Measurements from ENCODE around the gene COL9A2.

The COL9A2 gene

GRCh38 chr1:40303790-40304189 lies 13.3 kb downstream of the COL9A2 start:
- DNase-seq (ENCODE audit: low read depth in 3 of 3, low spot score in 1 of 3) = no peak

GRCh38 chr1:40303051-40303771 lies 13.9 kb downstream of the COL9A2 start:
- no peak for DNase-seq (ENCODE audit: low read depth in 3 of 3, low spot score in 1 of 3)

GRCh38 chr1:40302475-40302874 lies 14.6 kb downstream of the COL9A2 start:
- DNase-seq (ENCODE audit: low read depth in 3 of 3, low spot score in 1 of 3) = no peak

GRCh38 chr1:40301541-40302299 lies 15.4 kb downstream of the COL9A2 start:
- no peak for DNase-seq (ENCODE audit: low read depth in 3 of 3, low spot score in 1 of 3)

GRCh38 chr1:40301066-40301465 lies 16.0 kb downstream of the COL9A2 start:
- DNase-seq (ENCODE audit: low read depth in 3 of 3, low spot score in 1 of 3) = no peak

GRCh38 chr1:40300651-40301050 lies 16.4 kb downstream of the COL9A2 start:
- no peak for DNase-seq (ENCODE audit: low read depth in 3 of 3, low spot score in 1 of 3)

GRCh38 chr1:40300249-40300567 lies 16.9 kb downstream of the COL9A2 start:
- no peak for DNase-seq (ENCODE audit: low read depth in 3 of 3, low spot score in 1 of 3)

GRCh38 chr1:40299366-40300248 lies 17.5 kb downstream of the COL9A2 start:
- no peak for DNase-seq (ENCODE audit: low read depth in 3 of 3, low spot score in 1 of 3)

GRCh38 chr1:40291293-40291692 lies 25.8 kb downstream of the COL9A2 start:
- no peak for DNase-seq (ENCODE audit: low read depth in 3 of 3, low spot score in 1 of 3)

GRCh38 chr1:40281853-40282252 lies 35.2 kb downstream of the COL9A2 start:
- DNase-seq (ENCODE audit: low read depth in 3 of 3, low spot score in 1 of 3) = no peak

- DNase-seq (ENCODE audit: low read depth in 3 of 3, low spot score in 1 of 3) = no peak
Observed at GRCh38 chr1:40276122-40276521, 41.0 kb downstream of the COL9A2 start.

GRCh38 chr1:40274331-40274730 lies 42.8 kb downstream of the COL9A2 start:
- DNase-seq (ENCODE audit: low read depth in 3 of 3, low spot score in 1 of 3) = no peak

- DNase-seq (ENCODE audit: low read depth in 3 of 3, low spot score in 1 of 3) = no peak
Observed at GRCh38 chr1:40273547-40274166, 43.4 kb downstream of the COL9A2 start.

- no peak for DNase-seq (ENCODE audit: low read depth in 3 of 3, low spot score in 1 of 3)
Observed at GRCh38 chr1:40272653-40273213, 44.4 kb downstream of the COL9A2 start.

- DNase-seq (ENCODE audit: low read depth in 3 of 3, low spot score in 1 of 3) = no peak
Observed at GRCh38 chr1:40270152-40270834, 46.8 kb downstream of the COL9A2 start.

- DNase-seq (ENCODE audit: low read depth in 3 of 3, low spot score in 1 of 3) = no peak
Observed at GRCh38 chr1:40268211-40268610, 48.9 kb downstream of the COL9A2 start.

GRCh38 chr1:40267767-40268187 lies 49.3 kb downstream of the COL9A2 start:
- no peak for DNase-seq (ENCODE audit: low read depth in 3 of 3, low spot score in 1 of 3)

- no peak for DNase-seq (ENCODE audit: low read depth in 3 of 3, low spot score in 1 of 3)
Observed at GRCh38 chr1:40266786-40267535, 50.1 kb downstream of the COL9A2 start.

GRCh38 chr1:40265919-40266318 lies 51.2 kb downstream of the COL9A2 start:
- DNase-seq (ENCODE audit: low read depth in 3 of 3, low spot score in 1 of 3) = no peak

GRCh38 chr1:40265298-40265697 lies 51.8 kb downstream of the COL9A2 start:
- DNase-seq (ENCODE audit: low read depth in 3 of 3, low spot score in 1 of 3) = no peak

All from stimulated activated CD4-positive, alpha-beta T cell treated with anti-CD3 and anti-CD28 coated beads, TNF-alpha, amount 100 ng/mL, for 1 hour (primary cell).